OCI-LY7 (cell line): ENCODE data around the gene LIN28B. TPM values are rescaled to one million over a fixed set of nuclear protein-coding genes. Genes with fewer than 3 reads are reported as not detected.

Experiments
- BruUV-seq: library from RNA; stranded (reverse); fragments of 400-500 nt; replicated peaks from 2 replicates; lab custom pipeline; 2021; lab: Mats Ljungman, UMichigan
- CTCF ChIA-PET: fragments of 300-600 bp; sonication (Branson Sonifier 250); formaldehyde crosslinking; loops from one replicate; lab custom pipeline; 2022; ENCODE audit warnings: antibody characterized with exemption; ENCODE audit not compliant: unreplicated experiment; lab: Charles Lee
- POLR2A ChIA-PET: fragments of 300-600 bp; sonication (Branson Sonifier 250); formaldehyde crosslinking; loops from one replicate; lab custom pipeline; 2022; ENCODE audit warnings: antibody characterized with exemption; lab: Charles Lee
- DNase-seq: peaks from one replicate; pipeline ENCODE4 v3.0.0-alpha.2; 2015; ENCODE audit warnings: low spot score
- H2AFZ ChIP-seq: fragments of 200-600 bp; sonication (generic), shearing (Covaris generic); 2 replicates; pipeline ENCODE4 v1.6.1; 2014; ENCODE audit warnings: mild to moderate bottlenecking, antibody characterized with exemption, low read length, moderate library complexity
- H3K27ac ChIP-seq: fragments of 200-600 bp; sonication (generic); 2 replicates; pipeline ENCODE4 v1.5.1; 2014; ENCODE audit warnings: mixed run types, low read depth, mild to moderate bottlenecking, moderate library complexity, low read length, inconsistent platforms; ENCODE audit not compliant: poor library complexity, severe bottlenecking
- H3K36me3 ChIP-seq: fragments of 200-600 bp; sonication (generic); 2 replicates; pipeline ENCODE4 v1.6.1; 2014; ENCODE audit warnings: mild to moderate bottlenecking, antibody characterized with exemption, low read length, moderate library complexity, mixed read lengths; ENCODE audit not compliant: insufficient read depth
- H3K4me1 ChIP-seq: fragments of 200-600 bp; sonication (generic); 2 replicates; pipeline ENCODE4 v1.5.1; 2014; ENCODE audit warnings: mild to moderate bottlenecking, low read length; ENCODE audit not compliant: insufficient read depth, poor library complexity, severe bottlenecking
- H3K4me2 ChIP-seq: fragments of 200-600 bp; sonication (generic); 2 replicates; pipeline ENCODE4 v1.6.1; 2014; ENCODE audit warnings: mild to moderate bottlenecking, low read length
- H3K4me3 ChIP-seq: fragments of 200-600 bp; sonication (generic); 2 replicates; pipeline ENCODE4 v1.5.1; 2014; ENCODE audit warnings: mild to moderate bottlenecking, low read depth, low read length; ENCODE audit not compliant: poor library complexity, severe bottlenecking
- H3K79me2 ChIP-seq: fragments of 200-600 bp; sonication (generic); 2 replicates; pipeline ENCODE4 v1.6.1; 2016; ENCODE audit warnings: low read depth, mild to moderate bottlenecking, low read length, moderate library complexity, mixed read lengths; ENCODE audit not compliant: insufficient read depth
- H3K9me2 ChIP-seq: fragments of 200-600 bp; sonication (generic); 2 replicates; pipeline ENCODE4 v1.6.1; 2016; ENCODE audit warnings: mild to moderate bottlenecking, low read length, mixed read lengths; ENCODE audit not compliant: insufficient read depth
- H3K9me3 ChIP-seq: fragments of 200-600 bp; sonication (generic); 2 replicates; pipeline ENCODE4 v1.6.1; 2014; ENCODE audit warnings: mild to moderate bottlenecking, mixed run types, low read length, mixed read lengths
- H4K20me1 ChIP-seq: fragments of 200-600 bp; sonication (generic); 2 replicates; pipeline ENCODE4 v1.6.1; 2014; ENCODE audit warnings: mild to moderate bottlenecking, antibody characterized with exemption, low read length, moderate library complexity, mixed read lengths; ENCODE audit not compliant: insufficient read depth
- CTCF ChIP-seq: fragments of 200-600 bp; sonication (generic); conservative IDR thresholded peaks from 2 replicates; pipeline ENCODE4 v1.5.1; 2014; ENCODE audit warnings: mild to moderate bottlenecking, antibody characterized with exemption, low read length, moderate library complexity, mixed read lengths
- EZH2phosphoT487 ChIP-seq: fragments of 200-600 bp; sonication (generic); IDR thresholded peaks from 2 replicates; pipeline ENCODE4 v1.6.1; 2018; ENCODE audit warnings: low read depth, borderline replicate concordance, mild to moderate bottlenecking, mixed run types, antibody characterized with exemption, low read length, moderate library complexity, mixed read lengths
- intact Hi-C: fragments of 100-400 bp; cut with micrococcal nuclease; formaldehyde crosslinking; loops from one replicate; pipeline ENCODE4 v1.10.0; 2022; ENCODE audit not compliant: unreplicated experiment
- total RNA-seq, 2 experiments: library from RNA; depleted of rRNA in 1 of 2; stranded (reverse); fragments of >200 nt in 1 of 2; shearing (Covaris generic) in 1 of 2; gene quantifications; 2 replicates each; pipeline ENCODE4 v1.2.3, GENCODE V29; 2014 to 2022

Gene LIN28B
- total RNA-seq, 2 experiments from 2014 or later, result not detected

- POLR2A ChIA-PET, result interaction anchor here (0.5 to 0.9 kb wide), 6 partner anchors 12 to 336 kb away, joined by 3 to 7 read pairs (median 3); no protein-coding TSS in a partner anchor
- no peaks in the 10 kb centered on the region for H3K9me3 ChIP-seq
- no peaks in the 10 kb centered on the region for H4K20me1 ChIP-seq
- H3K79me2 ChIP-seq, result no peaks in the 10 kb centered on the region
- no TSS peak for BruUV-seq
- CTCF ChIA-PET, result interaction anchor here (0.9 kb wide), 1 partner anchor 10 kb away, joined by 3 read pairs; no protein-coding TSS in a partner anchor
- H3K9me2 ChIP-seq, result no peaks in the 10 kb centered on the region
- intact Hi-C loops, result loop anchor here (1.0 to 5.0 kb wide), 2 partner anchors 315 to 337 kb away; partner anchors contain the start of gene PREP
- no peak overlapping the region for H3K4me2 ChIP-seq
- TF ChIP-seq CTCF (peak; percentile 98), EZH2phosphoT487 (no peak)
- no peak overlapping the region for H3K27ac ChIP-seq
- H3K4me1 ChIP-seq, result no peaks in the 10 kb centered on the region
- H3K4me3 ChIP-seq, result no peak overlapping the region
- H2AFZ ChIP-seq, result no peak overlapping the region
- H3K36me3 ChIP-seq, result no peaks in the 10 kb centered on the region
- peak; percentile 63 for DNase-seq
Observed at GRCh38 chr6:105087571-105088211, 130.8 kb downstream of the LIN28B start.

GRCh38 chr6:105091140-105091829 lies 134.4 kb downstream of the LIN28B start:
- intact Hi-C loops, result no loop called here
- no peaks in the 10 kb centered on the region for H3K79me2 ChIP-seq
- BruUV-seq, result no TSS peak
- TF ChIP-seq CTCF (no peak), EZH2phosphoT487 (no peak)
- H3K4me3 ChIP-seq, result no peak overlapping the region
- no peaks in the 10 kb centered on the region for H4K20me1 ChIP-seq
- no peak overlapping the region for H2AFZ ChIP-seq
- H3K4me2 ChIP-seq, result no peak overlapping the region
- CTCF ChIA-PET, result no interaction called here
- POLR2A ChIA-PET, result interaction anchor here (0.7 kb wide), 1 partner anchor 77 kb away, joined by 3 read pairs; no protein-coding TSS in a partner anchor
- H3K9me3 ChIP-seq, result no peaks in the 10 kb centered on the region
- no peak for DNase-seq
- no peaks in the 10 kb centered on the region for H3K36me3 ChIP-seq
- no peak overlapping the region for H3K27ac ChIP-seq
- no peaks in the 10 kb centered on the region for H3K4me1 ChIP-seq
- no peaks in the 10 kb centered on the region for H3K9me2 ChIP-seq
